NCI-H2107 treated with DMSO at 0.1 percent for 48 hours (cell line): Measurements from ENCODE around the gene FES.
"Not testable (repeated sequence)": the region's sequence is repeated elsewhere in the genome, so short reads cannot be mapped to it uniquely, and the experiment has no call there.

ENCODE experiments used
- DNase-seq: peaks from one replicate; lab custom pipeline; 2025; ENCODE audit not compliant: unreplicated experiment; lab: John Stamatoyannopoulos, UW

The FES gene

GRCh38 chr15:90860942-90861675 is 23.2 kb upstream of the FES start:
- DNase-seq = peak; percentile 63

DNA sequence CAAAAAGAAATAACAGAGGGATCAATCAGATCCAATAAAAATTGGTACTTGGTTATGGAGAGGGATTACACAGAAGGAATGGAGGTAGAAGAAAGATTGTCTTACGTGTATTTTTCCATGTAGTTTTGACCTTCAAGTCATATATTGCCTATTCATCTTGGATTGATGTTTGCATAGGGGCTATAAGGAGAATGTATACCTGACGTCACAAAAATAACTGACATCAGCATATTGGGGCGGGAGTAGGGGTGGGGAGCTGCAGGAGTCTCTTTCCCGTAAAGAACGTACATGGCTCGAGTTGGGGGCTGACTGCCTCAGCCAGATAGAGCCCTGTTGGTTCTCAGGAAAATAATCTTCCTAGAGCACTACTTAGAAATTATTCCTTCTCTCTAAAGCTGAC is 21.8 kb upstream of the FES start:
- no peak for DNase-seq

DNA sequence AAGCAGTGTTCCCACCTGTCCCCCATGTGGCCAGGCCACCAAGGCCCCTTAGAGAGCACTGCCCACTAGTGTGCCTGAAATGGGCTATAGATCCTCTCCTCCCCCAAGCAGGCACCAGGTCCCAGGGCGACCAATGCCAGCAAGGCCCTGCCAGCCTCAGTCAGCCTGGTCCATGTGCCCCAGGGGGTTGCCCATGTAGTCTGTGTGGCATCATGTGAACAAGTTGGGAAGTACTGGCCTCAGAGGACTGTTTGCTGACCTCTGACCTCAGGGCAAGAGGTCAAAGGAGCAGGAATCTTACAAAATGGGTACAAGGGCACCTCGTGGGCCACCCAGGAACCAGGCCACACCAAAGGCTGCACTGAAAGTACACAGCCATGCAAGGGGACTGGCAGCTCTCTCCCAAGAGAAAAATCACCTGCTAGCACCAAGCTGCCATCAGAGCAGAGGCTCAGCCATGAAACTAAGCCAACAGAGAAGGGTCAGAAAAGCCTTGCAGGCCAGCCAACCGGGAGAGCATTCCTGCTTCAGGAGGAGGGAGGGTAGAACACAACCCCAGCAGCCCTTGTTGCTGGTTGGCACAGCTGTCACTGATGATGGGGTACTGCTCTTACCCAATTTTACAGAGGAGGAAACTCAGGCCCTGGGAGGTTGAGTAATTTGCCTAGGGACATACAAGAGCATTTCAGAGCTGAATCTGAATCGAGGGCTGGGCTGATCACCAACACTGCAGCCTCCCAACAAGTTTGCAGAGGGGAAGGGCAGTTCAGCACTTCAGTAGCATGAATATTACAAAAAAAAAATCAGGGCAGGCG is 21.1 kb upstream of the FES start:
- DNase-seq = no peak

GRCh38 chr15:90863987-90864386 is 20.3 kb upstream of the FES start:
- DNase-seq = no peak

- no peak for DNase-seq
Measured at GRCh38 chr15:90864507-90864906, 19.8 kb upstream of the FES start.

- no peak for DNase-seq
Measured at GRCh38 chr15:90865702-90866101, 18.6 kb upstream of the FES start.

DNA sequence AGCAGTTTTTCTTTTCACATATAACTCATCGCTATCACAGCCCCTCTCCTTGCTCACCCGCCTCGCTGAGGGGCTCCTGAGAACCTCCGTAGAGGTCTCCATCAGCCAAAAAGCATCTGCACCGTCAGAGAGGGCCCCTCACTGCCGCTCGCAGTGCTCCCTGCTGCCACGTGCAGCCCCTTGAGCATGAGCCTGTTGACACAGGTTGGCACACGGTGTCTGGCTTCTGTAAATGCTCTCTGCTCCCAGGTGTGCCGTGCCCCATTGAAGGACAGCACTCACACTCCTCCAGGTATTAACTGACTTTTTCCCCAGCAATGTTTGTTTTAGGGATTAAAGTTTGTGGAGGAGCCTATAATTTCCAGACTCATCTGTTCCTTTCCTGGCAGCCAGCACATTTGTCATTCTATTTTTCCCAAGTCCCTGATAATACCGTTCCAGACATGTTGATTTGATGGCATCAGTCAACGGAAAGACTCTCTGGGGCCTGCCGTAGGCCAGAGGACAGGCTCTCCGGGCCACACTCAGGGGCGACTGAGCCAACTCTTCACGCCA is 18.1 kb upstream of the FES start:
- no peak for DNase-seq

GRCh38 chr15:90866800-90867199 is 17.5 kb upstream of the FES start:
- no peak for DNase-seq

DNA sequence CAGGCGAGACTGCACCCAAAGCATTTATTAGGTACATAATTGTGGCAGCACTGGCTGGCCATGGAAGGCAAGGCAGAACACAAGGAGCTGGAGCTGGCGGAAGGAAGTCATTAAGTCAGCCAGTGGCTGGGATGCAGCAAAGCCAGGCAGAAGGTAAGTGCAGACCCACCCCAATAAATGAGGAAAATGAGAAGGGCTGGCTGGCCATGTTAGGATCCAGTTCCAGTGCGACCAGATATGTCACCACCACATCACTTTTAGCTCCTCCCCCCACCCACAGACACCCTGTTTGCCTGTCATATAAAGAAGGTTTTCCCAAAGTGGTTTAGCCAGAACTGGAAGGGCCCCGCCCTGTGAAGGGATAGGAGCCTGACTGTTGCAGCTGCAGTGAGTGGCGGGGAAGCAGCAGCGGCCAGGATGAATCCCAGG is 16.0 kb upstream of the FES start, which contains the start of gene FURIN:
Gene FURIN (plus strand): TSS at position 328 of the 429 bp plus-strand sequence. CDS start 7,153 bp downstream, outside the sequence.
- DNase-seq = no peak

DNA sequence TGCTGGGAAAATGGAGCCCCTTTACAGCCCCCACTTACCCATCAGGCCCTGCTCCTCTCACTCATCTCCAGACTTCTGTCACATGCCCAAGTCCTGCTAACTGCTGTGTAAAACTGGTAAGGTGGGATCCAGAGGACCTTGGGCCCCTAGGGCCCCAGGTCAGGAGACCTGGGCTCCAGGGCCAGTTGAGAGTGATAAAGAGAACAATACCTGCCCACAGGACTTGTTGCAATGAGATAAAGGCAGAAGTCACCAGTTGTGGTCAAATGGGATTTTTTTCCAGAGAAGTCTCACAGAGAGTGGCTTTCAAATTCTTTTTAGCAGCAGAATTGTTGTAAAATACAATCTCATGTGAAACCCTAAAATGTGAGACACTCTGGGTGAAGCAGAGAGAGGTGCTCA is 15.2 kb upstream of the FES start:
- no peak for DNase-seq

DNA sequence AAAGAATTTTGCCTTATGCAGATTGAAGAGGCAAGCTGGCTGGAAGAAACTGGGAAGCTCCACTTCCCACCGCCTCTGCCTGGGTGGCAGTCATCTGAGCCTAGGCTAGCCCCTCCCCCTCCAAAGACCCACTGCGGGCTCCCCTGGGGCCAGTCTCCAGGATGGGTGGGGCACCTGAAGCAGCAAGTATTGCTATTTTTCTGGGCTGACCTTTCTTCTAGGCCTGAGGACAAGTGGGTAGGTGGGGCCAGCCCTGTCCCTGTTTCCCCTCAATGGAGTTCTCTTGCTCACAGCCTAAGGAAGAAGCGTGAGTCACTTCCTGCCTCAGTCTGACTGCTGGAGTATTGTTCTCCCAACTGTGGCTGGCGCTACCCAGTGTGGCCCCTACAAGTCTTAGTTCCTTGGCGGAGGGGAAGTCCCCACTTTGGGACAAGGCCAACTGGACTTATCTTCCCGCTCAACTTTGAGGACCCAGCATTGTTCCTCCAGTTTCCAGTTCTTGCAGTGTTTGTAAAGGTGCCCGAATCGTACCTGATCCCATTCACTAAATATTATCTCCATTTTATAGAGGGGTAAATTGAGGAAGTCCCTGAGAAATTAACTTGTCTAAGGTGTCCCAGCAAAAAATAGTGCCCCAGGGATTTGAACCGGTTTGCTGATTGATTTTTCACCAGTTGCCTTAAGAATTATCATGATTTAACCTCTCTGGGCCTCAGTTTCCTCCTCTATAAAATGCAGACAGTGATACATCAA is 14.5 kb upstream of the FES start:
- DNase-seq = peak; percentile 8

- DNase-seq = no peak
Measured at GRCh38 chr15:90870354-90871138, 13.8 kb upstream of the FES start.

GRCh38 chr15:90871139-90871715 is 13.1 kb upstream of the FES start:
- no peak for DNase-seq

- DNase-seq = no peak
Measured at GRCh38 chr15:90871716-90872485, 12.4 kb upstream of the FES start.

DNA sequence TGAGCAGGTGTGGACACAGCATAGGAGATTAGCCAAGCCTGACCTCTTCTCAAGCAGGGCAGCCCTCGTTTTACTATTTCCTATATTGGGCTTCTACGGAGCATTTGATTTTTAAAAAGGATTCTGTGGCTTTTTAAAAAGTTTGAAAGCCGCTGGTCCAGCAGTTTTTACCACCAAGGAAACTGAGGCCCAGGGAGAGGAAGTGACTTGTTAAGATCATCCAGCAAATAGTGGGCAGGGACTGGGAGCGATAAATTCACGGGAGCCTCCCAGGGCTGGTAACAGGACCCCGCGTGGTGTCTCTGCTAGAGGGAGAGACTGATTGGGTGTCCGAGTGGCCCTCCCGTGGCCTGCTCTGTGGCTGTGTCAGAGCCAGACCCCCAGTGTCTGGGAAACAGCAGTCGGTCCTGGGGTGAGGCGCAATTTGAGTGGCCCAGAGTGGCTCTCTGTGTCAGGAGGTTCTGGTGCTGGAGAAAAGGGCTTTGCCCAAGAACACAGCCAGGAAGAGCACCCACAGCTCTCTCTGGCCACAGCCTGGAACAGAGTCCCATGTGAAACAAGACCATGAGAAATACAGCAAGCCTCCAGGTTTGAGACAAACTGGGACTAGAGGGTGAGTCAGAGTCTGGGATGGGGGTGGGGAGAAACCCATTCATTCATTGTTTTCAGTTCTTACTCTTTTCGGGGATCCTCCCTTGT is 11.7 kb upstream of the FES start:
- DNase-seq = no peak

- no peak for DNase-seq
Measured at GRCh38 chr15:90873488-90873997, 10.8 kb upstream of the FES start.

DNA sequence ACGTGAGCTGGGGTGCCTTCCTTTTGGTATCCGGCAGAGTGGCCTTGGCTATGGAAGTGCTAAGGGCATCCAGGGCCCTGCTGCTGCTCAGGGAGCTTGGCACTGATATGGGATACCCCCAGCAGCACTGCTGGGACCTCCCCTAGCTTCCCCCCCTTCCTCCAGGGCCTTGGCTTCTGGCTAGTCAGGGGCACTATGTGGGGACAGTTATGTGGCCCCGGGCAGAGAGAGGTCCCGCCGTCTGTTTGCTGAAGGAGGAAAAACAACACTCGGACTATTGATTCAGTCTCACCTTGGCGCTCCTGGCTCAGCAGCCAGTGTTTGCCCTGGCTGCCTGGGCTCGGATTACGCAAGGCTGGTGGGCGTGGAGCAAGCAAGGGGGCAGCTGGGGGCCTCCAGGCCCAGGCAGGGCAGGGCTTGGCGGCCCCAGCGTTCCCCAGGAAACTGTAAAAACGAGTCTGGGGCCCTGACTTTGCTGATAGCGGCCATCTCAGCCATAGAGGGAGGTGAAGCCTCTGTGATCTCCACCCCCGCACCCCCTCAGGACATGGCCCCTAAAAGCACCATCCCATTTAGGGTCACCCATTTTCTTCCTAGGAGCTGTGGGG is 10.2 kb upstream of the FES start:
- DNase-seq = no peak

GRCh38 chr15:90874986-90875385 is 9.3 kb upstream of the FES start:
- DNase-seq = not testable (repeated sequence)
